ENCODE measurements around the gene PRKG2.

GRCh38 chr4:81135501-81135900 is 79.5 kb downstream of the PRKG2 start:
- TF ChIP-seq SNAPC5 (CRISPR knock-in tag; IDR thresholded peaks at IDR 0.05; ENCODE audit: borderline replicate concordance) (no peak), POLR2AphosphoS5 (IDR thresholded peaks at IDR 0.05; ENCODE audit: low read depth, low read length) (no peak), HMG20B (CRISPR knock-in tag; conservative IDR thresholded peaks at IDR 0.05) (no peak)
